ENCODE results near the gene HSPA9. TPM values are rescaled to one million over a fixed set of nuclear protein-coding genes. Genes with fewer than 3 reads are reported as not detected.
A peak's percentile ranks its signal among the peaks of the same experiment; 100 is the strongest.

The HSPA9 gene
- total and polyA plus RNA-seq, 8 donors: 68.8 to 427 (median 175) TPM

- 89 to 96% (median 95%) methylated on average over 5 of the region's 5 CpGs for WGBS, 5 donors
- Histone ChIP-seq H3K27ac (no peak overlapping the region), H3K27me3 (no peaks in the 10 kb centered on the region), H3K4me3 (no peak overlapping the region), H3K4me1 (peaks cover 19 to 51% (median 35%) of the 10 kb centered on the region in 4 donors), H3K9me3 (no peaks in the 10 kb centered on the region), H3K36me3 (peaks cover 7 to 18% (median 17%) of the 10 kb centered on the region in 4 donors)
- DNase-seq: no peak
- TF ChIP-seq EP300 (IDR thresholded peaks at IDR 0.05) (no peak), CTCF (IDR thresholded peaks at IDR 0.05) (no peak)
- intact Hi-C loops (cut with DNase I; ENCODE audit: low total_unique reads): no loop called here
Measured at GRCh38 chr5:138549414-138549813, 25.8 kb downstream of the HSPA9 start.

- Histone ChIP-seq H3K27ac (peak overlapping the region in 1 of 5 donors; percentile 4), H3K36me3 (no peaks in the 10 kb centered on the region), H3K9me3 (no peaks in the 10 kb centered on the region), H3K27me3 (no peaks in the 10 kb centered on the region), H3K4me1 (peaks cover 34 to 70% (median 50%) of the 10 kb centered on the region in 4 donors), H3K4me3 (peak overlapping the region in 1 of 4 donors; percentile 97)
- TF ChIP-seq POLR2AphosphoS5 (IDR thresholded peaks at IDR 0.05) (no peak), CTCF (IDR thresholded peaks at IDR 0.05) (no peak), POLR2A (IDR thresholded peaks at IDR 0.05) (no peak), EP300 (IDR thresholded peaks at IDR 0.05) (no peak)
- WGBS, 5 donors: 68 to 83% (median 75%) methylated on average over 6 of the region's 6 CpGs
- intact Hi-C loops (cut with DNase I; ENCODE audit: low total_unique reads): no loop called here
- DNase-seq: no peak
Measured at GRCh38 chr5:138545919-138546562, 29.2 kb downstream of the HSPA9 start.

- H3K27me3 ChIP-seq: no peaks in the 10 kb centered on the region
- DNase-seq: peak in 1 of 2 donors; percentile 51
- peaks cover 0 to 5% (median 2%) of the 10 kb centered on the region in 4 donors for H3K36me3 ChIP-seq
- TF ChIP-seq EP300 (IDR thresholded peaks at IDR 0.05) (no peak), POLR2AphosphoS5 (IDR thresholded peaks at IDR 0.05) (no peak), POLR2A (IDR thresholded peaks at IDR 0.05) (no peak), CTCF (IDR thresholded peaks at IDR 0.05) (no peak)
- H3K4me1 ChIP-seq: peaks cover 47 to 86% (median 66%) of the 10 kb centered on the region in 4 donors
- no peaks in the 10 kb centered on the region for H3K9me3 ChIP-seq
- peak overlapping the region; percentile 89 to 97 (median 94) for H3K4me3 ChIP-seq
- intact Hi-C loops (cut with DNase I; ENCODE audit: low total_unique reads): no loop called here
- WGBS, 5 donors: 48 to 58% (median 52%) methylated on average over 16 of the region's 16 CpGs
- H3K27ac ChIP-seq: peak overlapping the region; percentile 96 to 99 (median 99)
Measured at GRCh38 chr5:138544181-138545134, 30.7 kb downstream of the HSPA9 start.

DNA sequence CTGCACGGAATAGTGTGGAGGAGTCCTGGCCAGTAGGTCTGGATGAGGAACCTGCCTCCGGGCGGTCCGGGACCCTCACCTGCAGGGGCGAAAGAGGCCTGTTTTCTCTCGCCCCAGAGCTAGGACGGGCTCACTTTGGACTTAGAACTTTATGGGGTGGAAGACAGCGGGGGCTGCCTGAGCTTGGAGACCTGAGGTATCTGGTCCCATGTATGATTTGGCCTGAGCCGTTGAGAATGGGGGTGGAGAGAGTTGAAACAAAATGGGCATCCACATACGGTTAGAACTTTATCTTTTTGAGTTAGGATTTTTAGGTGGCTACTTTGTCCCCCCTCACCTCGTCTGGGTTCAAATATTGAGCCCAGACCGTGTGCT lies 31.5 kb downstream of the HSPA9 start:
- TF ChIP-seq POLR2AphosphoS5 (IDR thresholded peaks at IDR 0.05) (no peak), EP300 (IDR thresholded peaks at IDR 0.05) (no peak), POLR2A (IDR thresholded peaks at IDR 0.05) (no peak), CTCF (IDR thresholded peaks at IDR 0.05) (no peak)
- no peak for DNase-seq
- 0 to 1% (median 0%) methylated on average over 11 to 12 of the region's 12 CpGs for WGBS, 5 donors
- H3K4me3 ChIP-seq: peak overlapping the region; percentile 89 to 97 (median 94)
- H3K27me3 ChIP-seq: no peaks in the 10 kb centered on the region
- H3K36me3 ChIP-seq: peaks cover 0 to 5% (median 2%) of the 10 kb centered on the region in 4 donors
- H3K27ac ChIP-seq: peak overlapping the region; percentile 96 to 99 (median 99)
- no peaks in the 10 kb centered on the region for H3K9me3 ChIP-seq
- intact Hi-C loops (cut with DNase I; ENCODE audit: low total_unique reads): no loop called here
- peaks cover 47 to 86% (median 70%) of the 10 kb centered on the region in 4 donors for H3K4me1 ChIP-seq

Data from stomach (tissue), 9 donors.